GM18507 (cell line): ENCODE results near the gene VPS29.

ENCODE experiments used
- DNase-seq: peaks from one replicate; pipeline ENCODE4 v3.0.0; 2011; ENCODE audit warnings: low read depth; ENCODE audit not compliant: insufficient read length; ENCODE audit errors: extremely low spot score
- FAIRE-seq: peaks from 2 replicates; lab custom pipeline; 2011; peaks lifted over from hg19 to GRCh38; lab: Jason Lieb, UNC

The VPS29 gene

DNA sequence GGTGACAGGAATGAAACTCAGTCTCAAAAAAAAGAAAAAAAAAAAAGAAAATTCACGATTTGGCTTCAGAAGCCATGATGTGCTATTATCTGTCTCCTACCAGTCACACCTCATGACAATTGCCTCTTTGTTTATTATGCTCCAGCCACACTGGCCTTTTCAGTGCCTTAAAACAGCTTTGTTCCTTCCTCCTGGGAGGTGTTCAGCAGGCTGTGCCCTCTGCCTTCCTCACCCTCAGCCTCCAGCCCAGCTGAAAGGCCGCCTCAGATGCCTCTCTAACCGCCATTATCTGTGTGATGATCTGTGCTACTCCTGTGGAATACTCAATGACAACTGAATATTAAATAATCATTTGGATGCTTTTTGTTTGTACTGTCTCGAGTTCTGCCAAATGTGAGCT is 43.2 kb downstream of the VPS29 start:
- DNase-seq: no peak

DNA sequence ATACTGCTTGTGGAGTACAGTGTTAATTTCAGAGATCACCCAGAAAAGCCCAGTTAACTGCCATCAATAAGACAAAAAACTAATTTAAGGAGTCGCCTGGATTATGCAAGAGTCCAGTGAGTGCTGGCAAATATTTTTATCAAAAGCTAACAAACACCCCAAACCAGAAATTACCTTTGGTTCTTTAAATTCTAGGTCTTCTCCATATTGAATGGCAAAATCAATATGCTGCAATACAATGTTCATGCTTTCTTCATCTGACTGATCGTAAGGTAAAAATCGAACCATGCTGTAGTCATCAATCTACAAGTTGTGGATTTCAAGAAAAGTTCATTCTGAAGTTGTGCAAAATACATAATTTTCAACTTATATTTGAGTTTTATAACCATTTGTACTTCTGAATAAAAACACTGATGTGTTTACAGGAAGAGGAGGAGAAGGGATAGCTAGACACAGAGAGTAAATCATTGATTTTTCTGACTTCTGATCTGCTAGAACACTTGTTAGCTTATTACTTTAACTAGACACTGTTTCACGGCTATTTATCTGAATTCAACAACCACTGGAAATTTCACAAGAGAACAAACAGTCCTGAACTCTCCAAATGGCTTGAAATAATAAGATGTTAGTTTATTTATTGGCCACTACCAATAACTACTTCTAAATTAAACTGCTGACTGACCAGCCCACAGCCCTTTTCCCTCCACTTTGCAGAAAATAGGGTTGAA is 48.2 kb downstream of the VPS29 start:
- DNase-seq: no peak
- FAIRE-seq: no peak

More for the DNA sequence above, 43.2 kb downstream of the VPS29 start:
- no peak for FAIRE-seq

DNA sequence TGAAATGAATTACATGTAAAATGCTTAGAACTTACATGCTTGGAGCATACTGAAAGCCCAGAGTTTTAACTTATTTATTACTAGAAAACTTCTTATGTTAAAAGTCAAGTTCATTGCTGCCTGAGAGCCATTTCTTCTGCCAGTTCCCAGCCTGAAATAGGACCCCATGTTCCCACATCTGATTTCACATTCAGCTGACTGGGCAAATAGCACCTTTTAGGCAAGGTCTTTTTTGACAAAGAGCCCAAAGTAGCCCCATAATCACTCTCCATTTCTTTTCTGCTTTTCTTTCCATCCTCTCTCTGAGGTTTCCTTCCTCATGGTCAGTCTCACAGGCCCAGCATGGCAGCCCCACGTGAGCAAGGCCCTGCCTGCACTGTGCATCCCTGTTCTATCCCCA is 50.6 kb downstream of the VPS29 start:
- FAIRE-seq (no peak), DNase-seq (no peak)

DNA sequence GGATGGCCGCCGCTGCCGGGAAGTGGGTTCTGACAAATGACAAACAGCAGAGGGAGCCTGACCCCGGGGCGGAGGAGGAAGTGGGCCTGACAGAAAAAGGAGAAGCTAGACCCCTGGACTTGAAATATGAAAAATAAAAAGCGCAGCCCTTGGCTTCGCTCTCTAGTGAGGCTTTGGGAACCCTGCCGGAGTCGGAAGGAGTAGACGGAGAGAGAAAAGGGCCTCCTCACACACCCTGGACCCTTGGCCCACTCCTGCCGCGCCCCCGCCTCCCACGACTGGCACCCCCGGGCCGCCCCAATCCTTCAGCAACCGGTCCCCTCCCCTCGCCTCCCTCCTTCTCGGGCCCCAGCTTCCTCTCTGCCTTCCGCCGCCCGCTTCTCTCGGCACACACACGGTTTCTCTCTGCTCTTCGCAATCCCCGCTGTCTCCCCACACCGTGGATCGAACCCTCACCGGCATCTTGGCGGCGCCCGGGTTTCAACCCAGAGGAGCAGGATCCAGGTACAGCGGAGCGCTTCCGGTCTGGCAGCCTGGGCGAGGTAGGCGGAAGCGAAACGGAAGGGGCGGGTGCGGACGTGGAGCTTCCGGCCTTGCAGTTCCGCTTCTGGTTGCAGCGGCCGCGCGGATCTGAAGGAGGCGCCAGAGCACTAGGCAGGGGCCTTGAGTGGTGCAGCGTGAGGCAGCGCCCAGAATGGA is 52.0 kb downstream of the VPS29 start, which contains the start of gene ARPC3:
ARPC3 (minus strand) TSS at position 539 of the 699 bp plus-strand sequence; CDS start at position 462, 77 bp downstream.
- DNase-seq: peak; percentile 86
- peak; percentile 93 for FAIRE-seq

- no peak for DNase-seq
- no peak for FAIRE-seq
Observed at GRCh38 chr12:110444455-110444854, 57.5 kb downstream of the VPS29 start.
